ENCODE measurements around the gene GPR42.
"Not testable (repeated sequence)": the region's sequence is repeated elsewhere in the genome, so short reads cannot be mapped to it uniquely, and the experiment has no call there.

The GPR42 gene

GRCh38 chr19:35363711-35364425 lies 7.0 kb upstream of the GPR42 start:
- DNase-seq, result no peak

- no peak for DNase-seq
Observed at GRCh38 chr19:35365303-35365702, 5.6 kb upstream of the GPR42 start.

- DNase-seq, result no peak
Observed at GRCh38 chr19:35368378-35368777, 2.5 kb upstream of the GPR42 start.

GRCh38 chr19:35369522-35369921 lies 1.3 kb upstream of the GPR42 start:
- DNase-seq, result no peak

GRCh38 chr19:35373492-35373891 lies 2.6 kb downstream of the GPR42 start:
- no peak for DNase-seq

- not testable (repeated sequence) for DNase-seq
Observed at GRCh38 chr19:35374031-35374430, 3.2 kb downstream of the GPR42 start.

- no peak for DNase-seq
Observed at GRCh38 chr19:35375505-35376307, 4.8 kb downstream of the GPR42 start.

GRCh38 chr19:35377656-35378055 lies 6.8 kb downstream of the GPR42 start:
- DNase-seq, result no peak

- no peak for DNase-seq
Observed at GRCh38 chr19:35378356-35378755, 7.5 kb downstream of the GPR42 start.

GRCh38 chr19:35379545-35379944 lies 8.7 kb downstream of the GPR42 start:
- DNase-seq, result not testable (repeated sequence)

- no peak for DNase-seq
Observed at GRCh38 chr19:35379992-35380391, 9.1 kb downstream of the GPR42 start.

GRCh38 chr19:35380450-35381124 lies 9.7 kb downstream of the GPR42 start:
- DNase-seq, result no peak

GRCh38 chr19:35381318-35381717 lies 10.4 kb downstream of the GPR42 start:
- DNase-seq, result no peak

GRCh38 chr19:35381926-35382325 lies 11.1 kb downstream of the GPR42 start:
- no peak for DNase-seq

GRCh38 chr19:35383536-35383935 lies 12.7 kb downstream of the GPR42 start:
- no peak for DNase-seq

GRCh38 chr19:35388277-35389054 lies 17.6 kb downstream of the GPR42 start:
- no peak for DNase-seq

GRCh38 chr19:35389192-35389861 lies 18.5 kb downstream of the GPR42 start:
- no peak for DNase-seq

- DNase-seq, result no peak
Observed at GRCh38 chr19:35392742-35393715, 22.2 kb downstream of the GPR42 start.

GRCh38 chr19:35395382-35396199 lies 24.7 kb downstream of the GPR42 start:
- DNase-seq, result no peak

GRCh38 chr19:35396240-35396885 lies 25.5 kb downstream of the GPR42 start:
- no peak for DNase-seq

Data from activated T-cell treated with anti-CD3 and anti-CD28 coated beads for 4 hours (primary cell).